Neuronal stem cell (in vitro differentiated cells): ENCODE measurements around the gene KLHL35.
A peak's percentile ranks its signal among the peaks of the same experiment; 100 is the strongest.

Experiments
- DNase-seq: peaks from one replicate; pipeline ENCODE4 v3.0.0-alpha.2; 2013; ENCODE audit warnings: low spot score
- H2AFZ ChIP-seq: one replicate; pipeline ENCODE4 v1.6.1; 2013; ENCODE audit warnings: mild to moderate bottlenecking, low read length, inconsistent platforms
- H2AK5ac ChIP-seq: 2 replicates; pipeline ENCODE4 v1.6.1; 2013; ENCODE audit warnings: low read depth, mild to moderate bottlenecking, inconsistent platforms, low read length, moderate library complexity, mixed read lengths
- H2BK120ac ChIP-seq: 2 replicates; pipeline ENCODE4 v1.6.1; 2013; ENCODE audit warnings: low read depth, mild to moderate bottlenecking, inconsistent platforms, low read length, moderate library complexity, mixed read lengths
- H2BK12ac ChIP-seq: one replicate; pipeline ENCODE4 v1.6.1; 2013; ENCODE audit warnings: low read length, inconsistent platforms
- H2BK15ac ChIP-seq: 2 replicates; pipeline ENCODE4 v1.6.1; 2013; ENCODE audit warnings: mild to moderate bottlenecking, low read length, inconsistent platforms, mixed read lengths
- H2BK5ac ChIP-seq: one replicate; pipeline ENCODE4 v1.6.1; 2013; ENCODE audit warnings: inconsistent platforms, mild to moderate bottlenecking, low read length, moderate library complexity
- H3K14ac ChIP-seq: one replicate; pipeline ENCODE4 v1.6.1; 2013; ENCODE audit warnings: low read length, inconsistent platforms
- H3K18ac ChIP-seq: 2 replicates; pipeline ENCODE4 v1.6.1; 2013; ENCODE audit warnings: low read length, inconsistent platforms
- H3K23ac ChIP-seq: 2 replicates; pipeline ENCODE4 v1.6.1; 2013; ENCODE audit warnings: low read depth, mild to moderate bottlenecking, mixed read lengths, low read length, inconsistent platforms; ENCODE audit not compliant: poor library complexity
- H3K27ac ChIP-seq: replicated peaks from 3 replicates; pipeline ENCODE4 v1.5.1; 2013; ENCODE audit warnings: low read length, inconsistent platforms
- H3K27me3 ChIP-seq, 3 experiments: 2 replicates each; pipeline ENCODE4 v1.6.1; 2013; ENCODE audit warnings: low read length in 3 of 3, mild to moderate bottlenecking in 2 of 3, inconsistent platforms in 1 of 3, low read depth in 1 of 3, mixed read lengths in 1 of 3, moderate library complexity in 1 of 3; ENCODE audit not compliant: control insufficient read depth in 3 of 3, insufficient read depth in 3 of 3
- H3K36me3 ChIP-seq, 2 donors: replicated peaks in 1 of 2; 2 replicates each; pipeline ENCODE4 v1.6.1; 2013; ENCODE audit warnings: low read length in 2 of 2; ENCODE audit not compliant: control insufficient read depth in 2 of 2, insufficient read depth in 2 of 2
- H3K4ac ChIP-seq: 2 replicates; pipeline ENCODE4 v1.6.1; 2013; ENCODE audit warnings: inconsistent platforms, mild to moderate bottlenecking, low read length, moderate library complexity
- H3K4me1 ChIP-seq, 2 donors: 1 replicate in 1 of 2; 2 replicates in 1 of 2; pipeline ENCODE4 v1.6.1; 2013; ENCODE audit warnings: low read length in 2 of 2, low read depth in 1 of 2; ENCODE audit not compliant: control insufficient read depth in 2 of 2, insufficient read depth in 1 of 2
- H3K4me2 ChIP-seq: one replicate; pipeline ENCODE4 v1.6.1; 2013; ENCODE audit warnings: mild to moderate bottlenecking, low read length, inconsistent platforms; ENCODE audit not compliant: insufficient read depth, poor library complexity, severe bottlenecking
- H3K4me3 ChIP-seq, 2 donors: 2 replicates each; pipeline ENCODE4 v1.5.1; 2013; ENCODE audit warnings: low read length in 2 of 2, mild to moderate bottlenecking in 2 of 2, inconsistent platforms in 1 of 2, moderate library complexity in 1 of 2
- H3K79me1 ChIP-seq: one replicate; pipeline ENCODE4 v1.6.1; 2013; ENCODE audit warnings: low read depth, mild to moderate bottlenecking, inconsistent platforms, low read length, moderate library complexity
- H3K9ac ChIP-seq: one replicate; pipeline ENCODE4 v1.6.1; 2013; ENCODE audit warnings: mild to moderate bottlenecking, low read depth, low read length, inconsistent platforms; ENCODE audit not compliant: poor library complexity
- H3K9me3 ChIP-seq, 2 donors: replicated peaks in 1 of 2; 2 replicates each; pipeline versions ENCODE3 to v1.6.1; 2013; ENCODE audit warnings: low read length in 2 of 2, mild to moderate bottlenecking in 2 of 2, inconsistent platforms in 1 of 2, low read depth in 1 of 2, mixed read lengths in 1 of 2, moderate library complexity in 1 of 2; ENCODE audit not compliant: control insufficient read depth in 2 of 2, insufficient read depth in 1 of 2
- H4K8ac ChIP-seq: one replicate; pipeline ENCODE4 v1.6.1; 2013; ENCODE audit warnings: low read depth, mild to moderate bottlenecking, inconsistent platforms, low read length, moderate library complexity
- H4K91ac ChIP-seq: one replicate; pipeline ENCODE4 v1.6.1; 2013; ENCODE audit warnings: low read length, low read depth, mild to moderate bottlenecking, inconsistent platforms; ENCODE audit not compliant: poor library complexity
- WGBS, 2 donors: extraction: QIAGEN DNeasy Blood & Tissue Kit; methylation state at CpG; one replicate each; pipeline ENCODE4 v1.1.7; 2013; ENCODE audit warnings: missing lambda C conversion rate in 2 of 2, mixed read lengths in 1 of 2; ENCODE audit not compliant: insufficient read length in 2 of 2, insufficient replicate concordance in 1 of 2; ENCODE audit errors: extremely low coverage in 2 of 2; 5-methylcytosine and 5-hydroxymethylcytosine counted together

The KLHL35 gene

DNA sequence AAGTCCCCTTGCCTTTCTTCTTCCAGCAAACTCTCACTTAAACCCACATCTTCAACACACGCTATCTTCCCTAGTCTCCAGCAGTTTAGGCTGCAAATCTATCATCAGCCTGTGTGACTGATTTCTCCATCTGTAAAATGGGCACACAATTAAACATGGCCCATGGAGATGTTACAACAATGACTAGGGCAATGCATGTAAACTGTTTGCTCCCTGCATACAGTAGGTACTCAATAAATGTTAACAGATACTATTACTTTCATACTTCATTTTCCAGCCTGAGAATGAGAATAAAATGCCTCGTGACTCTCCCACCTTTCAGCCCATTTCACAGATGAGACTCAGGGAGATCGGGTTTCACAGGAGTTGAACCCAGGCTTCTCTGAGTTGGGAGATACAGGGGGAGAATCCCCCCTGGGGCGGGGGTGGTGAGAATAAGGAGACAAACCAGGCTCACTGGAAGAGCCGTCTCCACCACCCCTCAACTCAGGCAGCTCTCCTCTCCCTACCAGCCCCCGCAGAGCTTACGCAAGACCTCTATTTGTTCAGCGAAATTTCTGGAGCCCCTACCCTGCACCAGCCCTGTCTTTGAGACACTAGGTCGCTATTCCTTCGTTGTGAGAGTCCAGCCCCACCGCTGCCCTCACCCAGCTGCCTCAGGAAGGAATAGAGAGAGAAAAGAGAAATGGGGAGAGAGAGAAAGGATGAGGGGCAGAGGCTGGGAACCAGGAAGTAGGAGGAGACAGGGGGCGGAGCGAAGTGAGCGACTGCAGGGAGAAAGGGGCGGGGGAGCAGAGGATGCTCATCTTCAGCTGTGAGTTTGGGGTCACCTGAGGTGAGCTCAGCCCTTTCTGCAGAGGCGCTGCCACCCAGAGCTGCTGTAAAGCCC is 42.1 kb upstream of the KLHL35 start:
- 100% methylated on average over 1 of the region's 16 CpGs; no CpG with 5 or more reads in 1 of the 2 donors for WGBS, 2 donors
- no peak overlapping the region for H3K14ac ChIP-seq

DNA sequence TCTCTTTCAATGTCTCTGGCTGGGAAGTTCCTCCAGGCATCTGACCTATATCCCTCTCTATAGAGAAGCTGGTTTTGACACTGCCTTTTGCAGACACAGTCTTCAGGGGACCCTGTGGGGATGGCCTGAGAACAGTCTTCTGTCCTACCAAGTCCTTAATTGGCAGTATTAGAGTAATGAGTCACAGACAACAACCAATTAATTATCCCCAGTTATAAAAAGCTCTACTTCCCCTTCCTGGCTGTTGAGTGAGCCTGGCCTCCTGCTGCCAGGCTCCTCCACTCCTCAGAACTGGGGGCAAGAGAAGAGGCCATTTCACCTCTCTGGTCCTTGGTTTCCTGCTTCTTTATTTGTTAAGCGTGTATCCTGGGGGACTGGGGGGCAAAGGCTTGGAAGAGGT is 41.2 kb upstream of the KLHL35 start:
- H2BK120ac ChIP-seq = no peak overlapping the region
- no peak overlapping the region for H3K14ac ChIP-seq
- no peak overlapping the region for H3K9ac ChIP-seq
- no CpG with 5 or more reads among the region's 1 CpG for WGBS, 2 donors
- no peaks in the 10 kb centered on the region for H3K9me3 ChIP-seq
- no peak overlapping the region for H3K4me3 ChIP-seq
- peaks cover 0 to 18% (median 0%) of the 10 kb centered on the region in 3 experiments for H3K27me3 ChIP-seq
- DNase-seq = no peak
- no peak overlapping the region for H3K4me2 ChIP-seq
- no peak overlapping the region for H2BK5ac ChIP-seq
- no peak overlapping the region for H3K4ac ChIP-seq
- no peak overlapping the region for H3K27ac ChIP-seq
- no peaks in the 10 kb centered on the region for H3K36me3 ChIP-seq
- no peak overlapping the region for H3K23ac ChIP-seq
- no peak overlapping the region for H4K8ac ChIP-seq
- peak overlapping the region; percentile 10 for H2BK15ac ChIP-seq
- H3K79me1 ChIP-seq = no peaks in the 10 kb centered on the region
- peaks cover 7 to 32% of the 10 kb centered on the region in 2 donors for H3K4me1 ChIP-seq
- H4K91ac ChIP-seq = no peak overlapping the region
- H3K18ac ChIP-seq = peak overlapping the region; percentile 63
- no peak overlapping the region for H2AFZ ChIP-seq
- no peak overlapping the region for H2AK5ac ChIP-seq
- H2BK12ac ChIP-seq = no peak overlapping the region

More for the DNA sequence above, 42.1 kb upstream of the KLHL35 start:
- H3K79me1 ChIP-seq = no peaks in the 10 kb centered on the region
- no peak overlapping the region for H3K4ac ChIP-seq
- peaks cover 7 to 31% of the 10 kb centered on the region in 2 donors for H3K4me1 ChIP-seq
- no peak overlapping the region for H3K9ac ChIP-seq
- peak overlapping the region; percentile 2 for H2BK15ac ChIP-seq
- no peak overlapping the region for H4K8ac ChIP-seq
- H2BK5ac ChIP-seq = no peak overlapping the region
- no peaks in the 10 kb centered on the region for H3K9me3 ChIP-seq
- H3K23ac ChIP-seq = no peak overlapping the region
- peaks cover 0 to 9% (median 0%) of the 10 kb centered on the region in 3 experiments for H3K27me3 ChIP-seq
- H3K27ac ChIP-seq = no peak overlapping the region
- H2AK5ac ChIP-seq = peak overlapping the region; percentile 82
- H3K4me3 ChIP-seq = no peak overlapping the region
- H2BK120ac ChIP-seq = peak overlapping the region; percentile 57
- peak overlapping the region; percentile 29 for H3K4me2 ChIP-seq
- no peak for DNase-seq
- H3K18ac ChIP-seq = peak overlapping the region; percentile 87
- no peak overlapping the region for H2BK12ac ChIP-seq
- no peak overlapping the region for H4K91ac ChIP-seq
- peak overlapping the region; percentile 95 for H2AFZ ChIP-seq
- no peaks in the 10 kb centered on the region for H3K36me3 ChIP-seq

DNA sequence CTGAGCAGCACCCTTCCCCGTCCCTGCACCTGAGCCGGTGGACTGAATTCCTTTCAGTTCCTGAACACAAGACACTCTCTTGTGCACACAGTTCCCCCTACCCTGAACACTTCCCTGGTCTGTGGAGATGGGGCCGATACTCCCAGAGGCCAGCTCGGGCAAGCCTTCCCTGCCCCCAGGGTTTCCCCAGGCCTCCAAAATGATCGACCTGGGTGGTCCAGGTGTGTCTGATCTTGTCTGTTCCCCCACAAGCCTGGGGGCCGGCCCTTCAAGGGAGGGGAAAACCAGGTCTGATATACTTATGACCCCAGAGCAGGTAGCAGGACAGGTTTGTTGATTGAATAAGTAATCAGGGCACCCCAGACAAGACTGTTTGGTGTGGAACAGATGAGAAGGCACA is 40.7 kb upstream of the KLHL35 start:
- Histone ChIP-seq H2BK5ac (peak overlapping the region; percentile 43), H4K8ac (no peak overlapping the region), H3K9ac (no peak overlapping the region), H3K4me2 (no peak overlapping the region), H3K18ac (no peak overlapping the region), H3K36me3 (no peaks in the 10 kb centered on the region), H3K23ac (no peak overlapping the region), H3K4me1 (peaks cover 10 to 34% of the 10 kb centered on the region in 2 donors), H2AK5ac (peak overlapping the region; percentile 58), H3K4ac (no peak overlapping the region), H3K14ac (no peak overlapping the region), H3K9me3 (no peaks in the 10 kb centered on the region), H3K27ac (no peak overlapping the region), H2AFZ (no peak overlapping the region), H2BK15ac (peak overlapping the region; percentile 32), H2BK12ac (no peak overlapping the region), H2BK120ac (no peak overlapping the region), H4K91ac (no peak overlapping the region), H3K27me3 (peaks cover 0 to 23% (median 0%) of the 10 kb centered on the region in 3 experiments), H3K4me3 (no peak overlapping the region), H3K79me1 (no peaks in the 10 kb centered on the region)
- no peak for DNase-seq
- WGBS, 2 donors = no CpG with 5 or more reads among the region's 6 CpGs

- Histone ChIP-seq H3K4me1 (peaks cover 18 to 47% of the 10 kb centered on the region in 2 donors), H3K18ac (peak overlapping the region; percentile 21), H2BK5ac (no peak overlapping the region), H3K27ac (no peak overlapping the region), H3K4ac (no peak overlapping the region), H2BK15ac (no peak overlapping the region), H2BK120ac (no peak overlapping the region), H2AK5ac (no peak overlapping the region), H4K8ac (no peak overlapping the region), H3K36me3 (no peaks in the 10 kb centered on the region), H3K27me3 (peaks cover 0 to 23% (median 0%) of the 10 kb centered on the region in 3 experiments), H3K23ac (no peak overlapping the region), H3K4me2 (no peak overlapping the region), H3K9me3 (no peaks in the 10 kb centered on the region), H3K14ac (no peak overlapping the region), H2AFZ (no peak overlapping the region), H4K91ac (no peak overlapping the region), H3K9ac (no peak overlapping the region), H3K79me1 (no peaks in the 10 kb centered on the region), H3K4me3 (no peak overlapping the region), H2BK12ac (no peak overlapping the region)
- DNase-seq = no peak
- WGBS, 2 donors = no CpG with 5 or more reads among the region's 5 CpGs
Observed at GRCh38 chr11:75472081-75472732, 39.2 kb upstream of the KLHL35 start.
